HepG2 (cell line): Measurements from ENCODE around the gene MRPS34. TPM values are rescaled to one million over a fixed set of nuclear protein-coding genes. Genes with fewer than 3 reads are reported as not detected.

Source experiments
- ASH2L ChIP-seq: fragments of 300-600, 200-600 bp; sonication (generic); IDR thresholded peaks from 2 replicates; pipeline ENCODE4 v1.7.0; 2017; ENCODE audit warnings: low read depth, mild to moderate bottlenecking, moderate library complexity, mixed read lengths, low read length; ENCODE audit not compliant: insufficient read length
- FOXO4 ChIP-seq: sonication (generic); formaldehyde crosslinking; conservative IDR thresholded peaks from 2 replicates; pipeline ENCODE4 v1.8.1; 2023; ENCODE audit warnings: missing genetic modification reagents
- GABPA ChIP-seq, 2 experiments: IDR thresholded peaks; 2 replicates each; pipeline ENCODE4 v1.6.1; 2011 to 2016; ENCODE audit warnings: low read depth in 2 of 2, low read length in 1 of 2, missing biosample characterization in 1 of 2, missing genetic modification characterization in 1 of 2
- HMG20B ChIP-seq: conservative IDR thresholded peaks from 2 replicates; pipeline ENCODE4 v1.6.1; 2016; ENCODE audit warnings: missing genetic modification reagents, missing compliant biosample characterization
- HMGXB4 ChIP-seq, 2 experiments: sonication (generic) in 1 of 2; formaldehyde crosslinking in 1 of 2; IDR thresholded peaks; 2 replicates each; pipeline versions ENCODE4 v1.4.0 to v1.6.1; 2018 to 2020; ENCODE audit warnings: missing genetic modification reagents in 2 of 2, borderline replicate concordance in 1 of 2, low read depth in 1 of 2, mild to moderate bottlenecking in 1 of 2, missing biosample characterization in 1 of 2
- NFIB ChIP-seq: sonication (generic); formaldehyde crosslinking; IDR thresholded peaks from 2 replicates; pipeline ENCODE4 v1.9.0; 2021; ENCODE audit warnings: missing genetic modification reagents, mild to moderate bottlenecking, borderline replicate concordance
- PCBP1 ChIP-seq: fragments of 200-400 bp; formaldehyde crosslinking; IDR thresholded peaks from 2 replicates; pipeline ENCODE4 v1.6.1; 2017; ENCODE audit warnings: mild to moderate bottlenecking, low read depth, low read length, borderline replicate concordance
- PHF21A ChIP-seq: sonication (generic); formaldehyde crosslinking; IDR thresholded peaks from 2 replicates; pipeline ENCODE4 v1.5.0; 2020; ENCODE audit warnings: mild to moderate bottlenecking, missing genetic modification reagents
- PITX1 ChIP-seq: sonication (generic); formaldehyde crosslinking; IDR thresholded peaks from 2 replicates; pipeline ENCODE4 v1.5.1; 2020; ENCODE audit warnings: mild to moderate bottlenecking, missing genetic modification reagents
- RNF2 ChIP-seq: fragments of 450-650 bp; conservative IDR thresholded peaks from 2 replicates; pipeline ENCODE4 v1.6.1; 2016; ENCODE audit warnings: low read depth
- SETDB1 ChIP-seq: sonication (generic); formaldehyde crosslinking; IDR thresholded peaks from 2 replicates; pipeline ENCODE4 v1.5.1; 2020; ENCODE audit warnings: missing genetic modification reagents, mild to moderate bottlenecking, borderline replicate concordance
- SMARCC2 ChIP-seq: fragments of 450-650 bp; IDR thresholded peaks from 2 replicates; pipeline ENCODE4 v1.6.1; 2017; ENCODE audit warnings: antibody characterized with exemption, mild to moderate bottlenecking
- SRSF1 ChIP-seq: fragments of 200-400 bp; formaldehyde crosslinking; optimal IDR thresholded peaks from 2 replicates; pipeline ENCODE3; 2017; ENCODE audit warnings: mild to moderate bottlenecking, low read depth, low read length, moderate library complexity
- TFE3 ChIP-seq: IDR thresholded peaks from 2 replicates; pipeline ENCODE4 v1.6.1; 2016
- ZBTB3 ChIP-seq: sonication (generic); formaldehyde crosslinking; IDR thresholded peaks from 2 replicates; pipeline ENCODE4 v1.4.0; 2020; ENCODE audit warnings: low read depth, mild to moderate bottlenecking, moderate library complexity, missing genetic modification reagents, borderline replicate concordance
- ZEB1 ChIP-seq: IDR thresholded peaks from 2 replicates; pipeline ENCODE4 v1.6.1; 2012; ENCODE audit warnings: mild to moderate bottlenecking, low read depth, inconsistent platforms; ENCODE audit not compliant: insufficient replicate concordance
- ZNF563 ChIP-seq: sonication (generic); formaldehyde crosslinking; IDR thresholded peaks from 2 replicates; pipeline ENCODE4 v1.8.0; 2022; ENCODE audit warnings: mild to moderate bottlenecking, moderate library complexity, missing genetic modification reagents
- ZNF598 ChIP-seq: sonication (generic); formaldehyde crosslinking; IDR thresholded peaks from 2 replicates; pipeline ENCODE4 v1.5.1; 2020; ENCODE audit warnings: mild to moderate bottlenecking, missing genetic modification reagents, borderline replicate concordance
- ZNF766 ChIP-seq: sonication (generic); formaldehyde crosslinking; IDR thresholded peaks from 2 replicates; pipeline ENCODE4 v1.5.0; 2020; ENCODE audit warnings: missing genetic modification reagents, borderline replicate concordance
- ZNF775 ChIP-seq: sonication (generic); formaldehyde crosslinking; IDR thresholded peaks from 2 replicates; pipeline ENCODE4 v1.4.0; 2020; ENCODE audit warnings: missing genetic modification reagents, mild to moderate bottlenecking, moderate library complexity, borderline replicate concordance
- polyA plus RNA-seq, 8 experiments: library from polyadenylated mRNA; depleted of rRNA in 3 of 8; stranded (reverse) in 7 of 8; unstranded in 1 of 8; fragments of >200 nt; fragmentation: Illumina TruSeq in 4 of 8; extraction: Trizol in 4 of 8; gene quantifications; 2 replicates each; pipeline versions ENCODE4 v1.2.1 to v1.2.3, GENCODE V29; 2011 to 2016; ENCODE audit warnings: low read depth in 4 of 8, missing spikeins in 1 of 8, mixed read lengths in 1 of 8; ENCODE audit not compliant: insufficient read depth in 1 of 8
- total RNA-seq, 5 experiments: library from RNA; depleted of rRNA; stranded (reverse); fragments of >200 nt; fragmentation: Illumina TruSeq; extraction: Trizol; gene quantifications; 2 replicates each; pipeline ENCODE4 v1.2.3, GENCODE V29; 2016; ENCODE audit warnings: low read depth in 1 of 5
- TF ChIP-seq, protein P1 (sequence below): sonication (generic); formaldehyde crosslinking; IDR thresholded peaks from 2 replicates; pipeline ENCODE4 v1.5.0; 2020; ENCODE audit warnings: missing genetic modification reagents

The MRPS34 gene
- total and polyA plus RNA-seq, 2 of the 13 experiments (the other 11 are each of a cell fraction or from before 2014, with no cell fraction given), result 63.5 to 131 TPM

- TF ChIP-seq FOXO4 (CRISPR knock-in tag) (no peak), GABPA (IDR thresholded peaks at IDR 0.05; ENCODE audit: low read depth, low read length) (no peak), GABPA (CRISPR knock-in tag; IDR thresholded peaks at IDR 0.05; ENCODE audit: low read depth) (peak; percentile 32; the same call in 1 of the 2 replicates), ZNF598 (CRISPR knock-in tag) (peak; percentile 28; the same call in 1 of the 2 replicates), ASH2L (no peak), ZEB1 (no peak), RNF2 (0 out of 2 replicates have a peak, but pooled peaks have one; percentile 34), HMG20B (no peak), SETDB1 (CRISPR knock-in tag) (no peak), ZNF766 (CRISPR knock-in tag) (no peak), PCBP1 (0 out of 2 replicates have a peak, but pooled peaks have one; percentile 20), SRSF1 (peak; percentile 47), TFE3 (CRISPR knock-in tag) (0 out of 2 replicates have a peak, but pooled peaks have one; percentile 4), ZBTB3 (CRISPR knock-in tag) (no peak), PITX1 (CRISPR knock-in tag) (no peak; the same call in 1 of the 2 replicates), SMARCC2 (no peak), ZNF563 (peak; percentile 8; the same call in 1 of the 2 replicates), NFIB (CRISPR knock-in tag) (no peak), PHF21A (CRISPR knock-in tag) (no peak), ZNF775 (CRISPR knock-in tag) (no peak), HMGXB4 (CRISPR knock-in tag; IDR thresholded peaks at IDR 0.05; ENCODE audit: borderline replicate concordance in 1 of 2, low read depth in 1 of 2) (no peak)
- TF ChIP-seq, protein P1, sequence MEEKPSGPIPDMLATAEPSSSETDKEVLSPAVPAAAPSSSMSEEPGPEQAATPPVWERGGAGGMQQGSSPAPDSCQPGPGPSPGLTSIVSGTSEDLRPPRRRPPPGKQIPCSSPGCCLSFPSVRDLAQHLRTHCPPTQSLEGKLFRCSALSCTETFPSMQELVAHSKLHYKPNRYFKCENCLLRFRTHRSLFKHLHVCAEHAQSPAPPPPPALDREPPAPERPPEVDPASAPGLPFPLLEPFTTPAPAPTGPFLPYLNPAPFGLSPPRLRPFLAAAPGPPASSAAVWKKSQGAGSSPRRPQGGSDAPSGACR (CRISPR knock-in tag), result no peak
Measured at GRCh38 chr16:1771864-1772361, 1.0 kb downstream of the MRPS34 start (continued).
